GM12892 (cell line): ENCODE measurements around the gene ATRN.
"Not testable (repeated sequence)": the region's sequence is repeated elsewhere in the genome, so short reads cannot be mapped to it uniquely, and the experiment has no call there.

Source experiments
- DNase-seq: peaks from one replicate; pipeline ENCODE4 v3.0.0; 2011; ENCODE audit not compliant: insufficient read length
- FAIRE-seq: peaks from 2 replicates; lab custom pipeline; 2011; peaks lifted over from hg19 to GRCh38; lab: Jason Lieb, UNC
- POLR2A ChIP-seq: IDR thresholded peaks from 2 replicates; pipeline ENCODE4 v1.6.1; 2011; ENCODE audit warnings: low read depth, low read length, control low read depth
- POLR2AphosphoS5 ChIP-seq: IDR thresholded peaks from 2 replicates; pipeline ENCODE4 v1.6.1; 2011; ENCODE audit warnings: low read depth, low read length, control low read depth
- TAF1 ChIP-seq: IDR thresholded peaks from 2 replicates; pipeline ENCODE4 v1.6.1; 2011; ENCODE audit warnings: low read depth, mild to moderate bottlenecking, control low read depth, low read length, borderline replicate concordance

The ATRN gene

DNA sequence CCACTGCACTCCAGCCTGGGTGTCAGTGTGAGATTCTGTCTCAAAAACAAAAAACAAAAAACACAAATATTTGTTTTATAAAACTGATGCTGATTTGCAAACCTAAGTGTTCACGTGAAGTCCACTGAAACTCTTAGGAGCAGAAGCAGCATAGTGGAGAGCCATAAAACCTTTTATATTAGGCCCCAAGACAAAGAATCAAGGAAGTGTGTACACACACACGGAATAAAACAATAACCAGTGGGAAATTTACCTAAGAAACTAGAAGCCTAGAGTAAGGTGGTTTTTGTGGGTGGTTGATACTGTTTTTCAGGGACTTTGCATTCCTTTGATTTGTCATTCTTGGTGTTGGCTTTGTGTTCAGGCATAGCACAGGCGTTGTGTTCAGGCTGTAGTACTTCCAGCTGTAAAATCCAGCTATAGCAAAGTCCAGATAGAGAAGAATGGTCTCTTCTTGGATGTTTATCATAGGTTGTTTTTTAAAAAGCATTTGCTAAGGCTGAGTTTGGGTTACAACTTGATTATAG lies 61.3 kb downstream of the ATRN start:
- no peak for TF ChIP-seq TAF1
- DNase-seq (no peak), FAIRE-seq (no peak)

DNA sequence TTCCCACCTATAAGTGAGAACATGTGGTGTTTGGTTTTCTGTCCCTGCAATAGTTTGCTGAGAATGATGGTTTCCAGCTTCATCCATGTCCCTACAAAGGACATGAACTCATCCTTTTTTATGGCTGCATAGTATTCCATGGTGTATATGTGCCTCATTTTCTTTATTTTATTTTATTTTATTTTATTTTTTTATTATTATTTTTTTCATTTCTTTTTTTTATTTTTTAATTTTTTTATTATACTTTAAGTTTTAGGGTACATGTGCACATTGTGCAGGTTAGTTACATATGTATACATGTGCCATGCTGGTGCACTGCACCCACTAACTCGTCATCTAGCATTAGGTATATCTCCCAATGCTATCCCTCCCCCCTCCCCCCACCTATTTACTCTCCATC lies 66.9 kb downstream of the ATRN start:
- not testable (repeated sequence) for DNase-seq, FAIRE-seq

DNA sequence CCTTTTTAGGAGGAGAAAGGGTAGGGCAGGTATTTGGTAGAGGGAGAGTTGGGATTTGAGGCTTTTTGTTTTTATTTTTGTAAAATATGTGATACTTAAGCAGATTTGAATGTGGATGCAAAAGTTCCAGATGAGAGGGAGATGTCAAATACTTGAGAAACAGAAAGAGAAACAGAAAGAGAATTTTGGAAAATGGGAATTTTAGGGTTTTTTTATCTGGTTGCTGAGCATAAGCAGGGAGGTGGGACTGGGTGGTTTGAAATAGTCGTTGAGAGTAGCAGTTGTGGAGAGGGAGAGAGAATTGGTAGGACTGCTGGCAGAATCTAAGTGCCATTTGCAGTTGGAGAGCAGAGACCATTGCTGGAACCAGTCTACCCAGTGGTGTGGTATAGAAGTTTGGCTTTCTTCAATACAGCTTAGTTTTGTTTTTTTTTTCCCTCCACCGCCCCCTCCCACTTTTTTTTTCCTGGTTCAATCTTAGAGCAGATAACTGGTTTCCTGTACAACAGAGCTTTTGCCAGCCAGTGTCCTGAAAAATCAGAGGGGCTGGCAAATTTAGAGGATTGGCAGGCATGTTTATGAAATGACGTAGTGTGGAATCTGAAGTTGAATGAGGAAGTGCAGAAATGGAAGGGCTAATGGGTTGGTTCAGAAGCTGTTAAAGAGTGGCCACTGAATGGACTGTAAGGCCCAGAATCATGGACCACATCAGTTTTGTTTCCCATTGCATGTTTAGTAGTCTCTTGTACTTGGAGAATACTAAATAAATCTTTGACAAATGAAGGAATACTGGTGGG lies 68.7 kb downstream of the ATRN start:
- no peak for DNase-seq
- FAIRE-seq: no peak

DNA sequence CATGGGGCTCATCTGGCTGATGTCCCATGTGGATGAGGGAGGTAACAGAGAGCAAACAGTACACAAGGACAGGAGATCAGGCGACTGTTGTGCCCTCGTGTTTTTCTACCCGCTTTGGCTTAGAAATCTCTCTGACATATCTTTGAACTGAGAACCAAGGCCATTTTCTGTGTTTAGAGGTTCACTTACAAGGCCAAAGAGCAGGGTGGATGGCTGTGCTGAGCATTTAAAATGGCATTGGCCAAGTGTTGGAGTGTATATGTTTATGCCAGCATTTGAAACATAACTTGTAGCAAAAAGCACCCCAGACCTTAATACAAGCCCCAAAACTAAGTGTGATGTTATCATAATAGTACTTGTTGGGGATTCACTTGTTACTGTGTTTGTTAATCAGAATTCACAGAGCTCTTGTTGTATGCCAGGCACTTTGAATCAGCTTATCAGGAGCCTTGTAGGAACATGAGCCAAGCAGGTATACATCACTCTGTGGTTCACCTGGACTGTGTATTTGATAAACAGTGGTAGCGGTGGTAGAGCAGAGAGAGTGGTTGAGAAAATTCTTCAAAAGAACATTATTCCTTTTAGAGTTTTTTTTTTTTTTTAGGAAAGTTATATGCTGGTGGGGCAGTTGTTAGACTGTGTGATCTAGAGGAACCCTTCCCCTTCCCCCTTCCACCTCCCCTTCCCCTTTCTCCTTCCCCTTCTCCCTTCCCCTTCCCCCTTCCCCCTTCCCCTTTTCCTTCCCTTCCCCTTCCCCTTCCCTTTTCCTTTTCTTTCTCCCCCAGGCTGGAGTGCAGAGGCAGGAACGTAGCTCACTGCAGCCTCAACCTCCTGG lies 71.3 kb downstream of the ATRN start:
- DNase-seq: no peak
- TF ChIP-seq POLR2AphosphoS5: no peak
- no peak for TF ChIP-seq POLR2A
- FAIRE-seq: no peak

More for the DNA sequence above, 68.7 kb downstream of the ATRN start:
- TF ChIP-seq POLR2A (no peak), TAF1 (no peak), POLR2AphosphoS5 (no peak)

DNA sequence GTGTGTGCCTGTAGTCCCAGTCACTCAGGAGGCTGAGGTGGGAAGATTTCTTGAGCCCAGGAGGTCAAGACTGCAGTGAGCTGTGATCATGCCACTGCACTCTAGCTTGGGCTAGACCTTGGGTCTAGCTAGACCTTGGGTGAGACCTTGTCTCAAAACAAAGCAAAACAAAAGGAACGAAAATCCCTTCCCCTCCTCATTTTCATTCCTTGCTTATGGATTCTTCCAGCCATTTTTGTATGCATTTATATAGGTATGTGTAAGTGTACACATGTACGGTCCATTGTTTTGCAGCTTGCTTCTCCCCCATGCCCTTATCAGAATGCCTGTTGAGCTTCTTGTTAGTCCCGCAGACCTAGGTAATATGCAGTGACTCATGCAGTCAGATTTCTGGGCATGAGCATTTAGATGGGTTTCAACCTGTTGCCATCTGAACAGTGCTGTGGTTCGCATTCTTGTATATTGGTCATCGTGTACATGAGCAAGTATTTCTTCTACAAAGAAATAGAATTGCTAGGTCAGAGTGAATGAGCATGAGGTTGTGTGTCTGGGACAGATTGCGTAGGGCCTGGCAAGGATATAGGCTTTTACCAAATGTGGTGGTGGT lies 73.2 kb downstream of the ATRN start:
- FAIRE-seq (no peak), DNase-seq (no peak)
- TF ChIP-seq POLR2A: no peak

- no peak for DNase-seq
- TF ChIP-seq POLR2AphosphoS5 (no peak), POLR2A (no peak), TAF1 (no peak)
- FAIRE-seq: no peak
Observed at GRCh38 chr20:3545401-3545925, 74.6 kb downstream of the ATRN start.

- DNase-seq: no peak
- TF ChIP-seq POLR2A (no peak), TAF1 (no peak), POLR2AphosphoS5 (no peak)
- FAIRE-seq: no peak
Observed at GRCh38 chr20:3547906-3548305, 77.1 kb downstream of the ATRN start.

GRCh38 chr20:3550837-3551236 lies 80.0 kb downstream of the ATRN start:
- no peak for DNase-seq
- TF ChIP-seq POLR2A: no peak
- no peak for TF ChIP-seq TAF1
- no peak for TF ChIP-seq POLR2AphosphoS5
- FAIRE-seq: no peak

GRCh38 chr20:3551681-3552434 lies 81.0 kb downstream of the ATRN start:
- DNase-seq (no peak), FAIRE-seq (no peak)

DNA sequence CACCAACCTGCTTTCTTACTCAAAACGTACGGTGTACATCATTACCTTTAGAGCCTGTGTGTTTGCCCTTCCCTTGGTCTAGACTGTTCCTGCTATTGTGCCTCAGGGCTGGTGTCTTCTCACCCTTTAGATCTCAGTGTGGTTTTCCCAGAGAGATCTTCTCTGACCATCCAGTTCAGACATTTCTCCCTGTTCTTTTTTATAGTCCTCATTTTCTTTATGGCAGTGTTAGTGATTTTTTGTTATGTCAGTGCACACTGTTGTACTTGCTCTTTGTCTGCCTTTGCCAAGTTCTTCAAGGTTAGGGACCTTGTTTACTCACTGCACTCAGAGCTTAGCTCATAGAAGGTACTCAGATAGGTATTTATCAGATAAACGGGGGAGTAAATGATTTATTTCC lies 82.8 kb downstream of the ATRN start:
- no peak for DNase-seq
- no peak for TF ChIP-seq POLR2AphosphoS5
- TF ChIP-seq POLR2A: no peak
- no peak for FAIRE-seq

More at GRCh38 chr20:3551681-3552434, 81.0 kb downstream of the ATRN start:
- no peak for TF ChIP-seq POLR2A
- TF ChIP-seq POLR2AphosphoS5: no peak
- no peak for TF ChIP-seq TAF1

GRCh38 chr20:3557237-3557785 lies 86.5 kb downstream of the ATRN start:
- DNase-seq (no peak), FAIRE-seq (peak; percentile 66)
- no peak for TF ChIP-seq TAF1
- TF ChIP-seq POLR2AphosphoS5: no peak
- TF ChIP-seq POLR2A: no peak

- FAIRE-seq: no peak
- TF ChIP-seq POLR2AphosphoS5 (no peak), TAF1 (no peak), POLR2A (no peak)
- DNase-seq: no peak
Observed at GRCh38 chr20:3559231-3559630, 88.4 kb downstream of the ATRN start.
